DMS114 treated with DMSO at 0.1 percent for 48 hours (cell line): Measurements from ENCODE around the gene MIB2.
A peak's percentile ranks its signal among the peaks of the same experiment; 100 is the strongest.
"Not testable (repeated sequence)": the region's sequence is repeated elsewhere in the genome, so short reads cannot be mapped to it uniquely, and the experiment has no call there.

ENCODE experiments used
- DNase-seq: peaks from one replicate; lab custom pipeline; 2025; ENCODE audit not compliant: unreplicated experiment; lab: John Stamatoyannopoulos, UW

The MIB2 gene

GRCh38 chr1:1646326-1646725 lies 31.0 kb downstream of the MIB2 start:
- not testable (repeated sequence) for DNase-seq

GRCh38 chr1:1647567-1648241 lies 32.4 kb downstream of the MIB2 start:
- not testable (repeated sequence) for DNase-seq

DNA sequence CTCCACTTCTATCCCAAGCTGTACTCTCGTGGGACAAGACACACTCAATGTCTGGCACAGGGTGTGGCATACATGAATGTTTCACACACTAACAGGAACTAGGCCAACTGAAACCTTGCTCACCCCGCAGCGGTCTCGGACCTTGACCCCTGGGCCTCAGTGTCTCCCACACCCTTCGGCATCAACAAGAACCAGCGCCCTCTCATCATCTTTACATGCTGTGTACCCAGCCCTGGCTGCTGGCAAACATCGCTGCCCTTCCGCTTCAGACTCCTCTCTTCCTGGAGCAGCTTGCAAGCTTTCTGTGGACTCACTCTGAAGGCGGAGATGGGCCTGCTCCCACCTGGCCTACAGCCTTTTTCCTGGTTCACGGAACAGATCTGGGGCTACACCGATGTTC lies 33.0 kb downstream of the MIB2 start:
- not testable (repeated sequence) for DNase-seq

- DNase-seq: peak; percentile 96
Observed at GRCh38 chr1:1658583-1659549, 43.6 kb downstream of the MIB2 start, which contains the start of gene CDK11B. CDK11B (minus strand) TSS chr1:1659004; CDS start chr1:1657485, 1,519 bp downstream.

GRCh38 chr1:1662392-1662791 lies 47.1 kb downstream of the MIB2 start:
- DNase-seq: not testable (repeated sequence)

DNA sequence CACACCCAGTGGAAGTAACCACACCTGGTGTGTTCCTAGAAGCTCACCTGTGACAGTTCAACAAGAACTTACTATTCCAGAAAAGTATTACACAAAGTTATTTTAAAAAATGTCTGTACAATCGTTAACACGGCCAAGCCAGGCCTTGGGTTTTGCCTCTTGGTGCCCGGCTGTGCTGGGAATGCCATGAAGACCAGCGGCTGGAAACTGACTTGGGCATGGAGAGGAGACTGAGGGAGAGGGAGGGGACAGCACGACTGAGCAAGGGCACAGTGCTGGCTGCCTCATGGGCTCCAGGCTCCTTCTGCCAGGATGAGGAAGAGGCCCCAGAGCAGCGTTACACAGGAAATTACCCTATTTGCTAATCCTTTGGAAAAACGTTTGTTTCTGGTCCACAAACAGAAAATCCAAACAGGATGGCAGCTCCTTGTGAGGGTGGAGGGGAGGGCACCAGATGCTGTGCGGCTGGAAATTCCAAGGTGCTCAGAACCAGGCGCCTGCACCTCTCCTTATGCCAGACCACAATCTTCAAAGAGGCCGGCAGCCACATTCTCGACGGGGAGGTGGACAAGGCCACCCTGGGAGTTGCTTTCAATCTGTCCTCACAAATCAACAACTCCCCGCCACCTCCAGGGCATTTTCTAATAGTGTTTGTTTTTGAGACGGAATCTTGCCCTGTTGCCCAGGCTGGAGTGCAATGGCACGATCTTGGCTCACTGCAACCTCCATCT lies 47.7 kb downstream of the MIB2 start:
- not testable (repeated sequence) for DNase-seq

GRCh38 chr1:1664318-1664717 lies 49.0 kb downstream of the MIB2 start:
- not testable (repeated sequence) for DNase-seq

GRCh38 chr1:1664941-1665814 lies 49.9 kb downstream of the MIB2 start:
- DNase-seq: no peak

DNA sequence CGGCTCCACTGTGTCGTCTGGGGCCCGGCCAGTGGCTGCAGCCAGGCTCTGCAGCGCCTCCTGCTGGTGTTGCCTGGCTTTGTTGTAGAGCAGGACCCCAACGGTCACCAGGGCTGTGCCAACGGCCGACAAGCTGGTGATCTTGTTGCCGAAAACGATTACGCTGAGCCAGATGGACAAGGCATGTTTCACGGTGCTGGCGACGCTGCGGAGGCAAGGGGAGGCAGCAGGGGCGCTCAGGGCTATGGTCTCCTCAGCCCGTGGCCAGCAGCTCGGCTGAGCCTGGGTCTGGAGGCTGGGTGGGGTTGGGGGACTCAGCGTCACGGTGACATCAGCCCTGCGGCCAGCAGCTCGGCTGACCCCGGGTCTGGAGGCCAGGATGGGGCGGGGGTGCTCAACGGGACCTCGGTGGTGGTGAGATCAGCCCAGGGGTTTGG lies 50.5 kb downstream of the MIB2 start:
- DNase-seq: no peak

- no peak for DNase-seq
Observed at GRCh38 chr1:1666526-1666925, 51.2 kb downstream of the MIB2 start.

DNA sequence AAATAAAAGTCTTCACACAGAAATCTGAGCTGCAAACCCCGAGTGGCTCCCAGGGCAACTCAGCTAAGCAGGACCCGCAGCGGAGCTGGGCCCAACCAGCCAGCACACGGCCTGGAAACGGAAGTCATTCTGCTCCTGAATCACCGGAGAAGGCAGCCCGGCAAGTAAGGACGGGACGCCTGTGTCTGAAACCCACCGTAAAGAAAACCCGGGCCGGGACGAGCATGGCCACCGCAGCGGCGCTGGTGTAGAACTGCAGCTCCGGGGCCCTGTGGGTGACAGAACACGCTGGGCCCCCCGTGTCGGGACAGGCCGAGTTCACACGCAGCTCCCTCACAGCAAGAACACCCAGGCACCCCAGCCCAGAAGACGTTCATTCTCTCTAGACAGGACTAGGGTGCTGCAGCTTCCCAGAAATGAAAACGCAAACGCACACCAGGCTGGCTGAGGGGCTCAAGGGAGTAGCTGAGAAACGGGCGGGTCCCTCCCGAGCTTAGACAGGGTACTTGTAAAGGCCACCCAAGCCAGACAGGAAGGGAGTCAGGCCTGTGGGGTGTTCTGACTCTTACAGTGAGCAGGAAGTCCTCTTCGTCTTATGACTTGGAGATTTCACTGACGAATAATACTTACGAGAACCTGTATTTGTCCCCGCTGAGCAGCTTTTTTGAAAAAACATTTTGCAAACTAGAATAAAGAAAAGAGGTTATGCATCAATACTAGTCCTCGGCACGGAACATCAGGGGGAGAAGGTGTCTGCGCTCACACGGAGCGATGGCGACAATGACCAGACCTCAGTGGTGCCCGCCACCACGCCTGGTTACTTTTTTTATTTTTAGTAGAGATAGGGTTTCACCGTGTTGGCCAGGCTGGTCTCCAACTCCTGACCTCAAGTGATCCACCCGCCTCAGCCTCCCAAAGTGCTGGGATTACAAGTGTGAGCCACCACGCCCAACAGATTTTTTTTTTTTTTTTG lies 54.5 kb downstream of the MIB2 start:
- no peak for DNase-seq

GRCh38 chr1:1670866-1671265 lies 55.6 kb downstream of the MIB2 start:
- DNase-seq: no peak

DNA sequence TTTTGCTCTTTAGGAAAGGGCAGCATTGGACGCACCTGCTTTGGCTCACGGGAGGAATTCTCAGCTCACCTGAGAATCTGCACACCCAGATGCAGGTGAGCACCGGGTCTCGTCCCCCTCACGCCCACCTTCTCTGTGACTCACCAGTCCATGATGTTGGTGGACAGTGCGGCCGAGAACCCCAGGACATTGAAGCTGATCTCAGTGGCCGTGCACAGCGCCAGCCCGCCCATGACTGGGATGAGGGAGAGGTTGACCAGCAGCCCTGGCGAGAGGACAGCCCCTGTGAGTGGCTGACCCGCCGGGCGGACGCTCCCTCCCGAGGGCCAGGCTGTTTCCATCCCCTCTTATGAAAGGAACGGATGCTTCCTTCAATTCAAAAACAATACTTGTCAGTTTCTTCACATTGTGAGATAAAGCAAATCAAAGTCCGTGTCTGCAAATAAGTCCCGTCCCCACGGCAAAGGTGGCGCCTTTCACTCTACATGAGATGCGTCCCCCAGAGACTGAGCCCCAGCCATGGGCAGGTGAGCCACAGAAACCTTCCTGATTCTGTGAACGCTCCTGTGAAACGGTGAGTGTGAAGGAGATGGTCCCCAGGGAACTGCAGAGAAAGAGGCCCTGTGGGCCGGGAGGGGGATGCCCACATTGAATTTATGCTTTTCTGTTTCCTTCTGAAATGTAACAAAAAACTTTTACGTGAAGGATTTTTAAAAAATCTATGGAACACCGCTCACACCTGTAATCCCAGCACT lies 56.2 kb downstream of the MIB2 start:
- DNase-seq: no peak

GRCh38 chr1:1672181-1672965 lies 57.1 kb downstream of the MIB2 start:
- DNase-seq: no peak

GRCh38 chr1:1674806-1675205 lies 59.5 kb downstream of the MIB2 start:
- not testable (repeated sequence) for DNase-seq

DNA sequence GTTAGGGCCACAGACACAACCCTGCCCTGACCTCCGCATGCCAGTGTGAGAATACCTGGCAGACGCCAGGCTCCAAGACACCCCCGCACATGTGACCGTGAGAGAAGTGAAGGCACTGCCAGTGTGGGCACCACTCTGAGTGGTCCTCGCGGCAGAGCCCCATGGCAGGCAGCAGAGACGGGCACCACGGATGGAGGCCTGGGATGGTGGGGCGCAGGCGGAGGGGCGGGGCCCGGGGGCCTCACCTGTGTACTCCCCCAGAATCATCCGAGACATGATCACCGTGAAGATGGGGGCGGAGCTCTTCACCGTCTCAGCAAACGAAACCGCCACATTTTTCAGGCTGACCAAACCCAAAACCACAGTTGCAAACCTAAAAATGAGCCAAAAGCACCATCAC lies 59.9 kb downstream of the MIB2 start:
- DNase-seq: not testable (repeated sequence)

DNA sequence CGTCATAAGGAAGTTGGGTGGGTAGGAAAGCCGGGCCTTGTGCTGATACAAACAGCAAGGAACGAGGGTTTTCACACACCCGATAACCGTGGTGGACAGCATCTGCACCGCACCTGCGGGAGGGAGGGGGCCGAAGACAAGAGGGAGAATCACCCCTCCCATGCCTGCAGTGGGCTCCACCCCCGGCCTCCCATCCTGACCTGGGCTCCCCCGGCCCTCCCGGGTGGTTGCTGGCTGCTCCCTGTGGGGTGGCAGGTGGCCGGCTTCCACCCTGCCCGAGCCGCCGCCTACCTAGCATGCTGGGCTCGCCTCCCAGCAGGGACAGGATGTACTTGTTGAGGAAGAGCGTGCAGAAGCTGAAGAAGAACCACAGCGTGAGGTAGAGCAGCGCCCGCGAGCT lies 60.8 kb downstream of the MIB2 start:
- DNase-seq: not testable (repeated sequence)
